OCI-M2 (cell line): ENCODE data around the gene TTLL4.

ENCODE experiments used
- DNase-seq: peaks from one replicate; lab custom pipeline; 2025; ENCODE audit not compliant: unreplicated experiment; lab: John Stamatoyannopoulos, UW

Gene TTLL4, protein sequence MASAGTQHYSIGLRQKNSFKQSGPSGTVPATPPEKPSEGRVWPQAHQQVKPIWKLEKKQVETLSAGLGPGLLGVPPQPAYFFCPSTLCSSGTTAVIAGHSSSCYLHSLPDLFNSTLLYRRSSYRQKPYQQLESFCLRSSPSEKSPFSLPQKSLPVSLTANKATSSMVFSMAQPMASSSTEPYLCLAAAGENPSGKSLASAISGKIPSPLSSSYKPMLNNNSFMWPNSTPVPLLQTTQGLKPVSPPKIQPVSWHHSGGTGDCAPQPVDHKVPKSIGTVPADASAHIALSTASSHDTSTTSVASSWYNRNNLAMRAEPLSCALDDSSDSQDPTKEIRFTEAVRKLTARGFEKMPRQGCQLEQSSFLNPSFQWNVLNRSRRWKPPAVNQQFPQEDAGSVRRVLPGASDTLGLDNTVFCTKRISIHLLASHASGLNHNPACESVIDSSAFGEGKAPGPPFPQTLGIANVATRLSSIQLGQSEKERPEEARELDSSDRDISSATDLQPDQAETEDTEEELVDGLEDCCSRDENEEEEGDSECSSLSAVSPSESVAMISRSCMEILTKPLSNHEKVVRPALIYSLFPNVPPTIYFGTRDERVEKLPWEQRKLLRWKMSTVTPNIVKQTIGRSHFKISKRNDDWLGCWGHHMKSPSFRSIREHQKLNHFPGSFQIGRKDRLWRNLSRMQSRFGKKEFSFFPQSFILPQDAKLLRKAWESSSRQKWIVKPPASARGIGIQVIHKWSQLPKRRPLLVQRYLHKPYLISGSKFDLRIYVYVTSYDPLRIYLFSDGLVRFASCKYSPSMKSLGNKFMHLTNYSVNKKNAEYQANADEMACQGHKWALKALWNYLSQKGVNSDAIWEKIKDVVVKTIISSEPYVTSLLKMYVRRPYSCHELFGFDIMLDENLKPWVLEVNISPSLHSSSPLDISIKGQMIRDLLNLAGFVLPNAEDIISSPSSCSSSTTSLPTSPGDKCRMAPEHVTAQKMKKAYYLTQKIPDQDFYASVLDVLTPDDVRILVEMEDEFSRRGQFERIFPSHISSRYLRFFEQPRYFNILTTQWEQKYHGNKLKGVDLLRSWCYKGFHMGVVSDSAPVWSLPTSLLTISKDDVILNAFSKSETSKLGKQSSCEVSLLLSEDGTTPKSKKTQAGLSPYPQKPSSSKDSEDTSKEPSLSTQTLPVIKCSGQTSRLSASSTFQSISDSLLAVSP

GRCh38 chr2:218710687-218711549 is at the start of gene TTLL4:
TSS of gene TTLL4 (plus strand) at chr2:218710835. CDS start at chr2:218737677, 26,842 bp downstream.
- peak; percentile 52 for DNase-seq

DNA sequence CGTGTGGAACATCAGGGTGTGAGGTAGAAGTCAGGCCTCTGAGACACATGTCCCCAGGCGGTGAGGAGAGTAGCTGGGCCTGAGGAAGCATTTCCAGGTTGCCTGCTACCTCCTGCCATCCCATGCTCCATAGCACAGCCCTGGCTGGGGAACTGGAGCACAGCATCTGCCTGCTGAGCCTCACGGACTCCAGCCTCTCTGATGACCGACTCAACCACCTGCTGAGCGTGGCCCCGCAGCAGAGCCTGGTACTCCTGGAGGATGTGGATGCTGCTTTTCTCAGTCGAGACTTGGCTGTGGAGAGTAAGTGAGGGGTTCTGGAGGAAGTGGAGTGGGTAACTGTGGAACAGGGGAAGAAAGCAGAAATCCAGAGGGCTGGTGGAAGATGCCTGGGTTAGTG is 48.3 kb upstream of the TTLL4 start:
- no peak for DNase-seq

GRCh38 chr2:218662827-218663226 is 47.8 kb upstream of the TTLL4 start:
- DNase-seq, result no peak

GRCh38 chr2:218663901-218664300 is 46.7 kb upstream of the TTLL4 start:
- no peak for DNase-seq

GRCh38 chr2:218664653-218665052 is 46.0 kb upstream of the TTLL4 start:
- no peak for DNase-seq

- no peak for DNase-seq
Measured at GRCh38 chr2:218671097-218671653, 39.5 kb upstream of the TTLL4 start.

- DNase-seq, result peak; percentile 31
Measured at GRCh38 chr2:218671654-218672566, 38.7 kb upstream of the TTLL4 start, which contains the start of the genes RNF25 and STK36. TSS of gene RNF25 (minus strand) at chr2:218672002. CDS start at chr2:218671970, 32 bp downstream. TSS of gene STK36 (plus strand) at chr2:218672086. CDS start at chr2:218672830, 744 bp downstream.

DNA sequence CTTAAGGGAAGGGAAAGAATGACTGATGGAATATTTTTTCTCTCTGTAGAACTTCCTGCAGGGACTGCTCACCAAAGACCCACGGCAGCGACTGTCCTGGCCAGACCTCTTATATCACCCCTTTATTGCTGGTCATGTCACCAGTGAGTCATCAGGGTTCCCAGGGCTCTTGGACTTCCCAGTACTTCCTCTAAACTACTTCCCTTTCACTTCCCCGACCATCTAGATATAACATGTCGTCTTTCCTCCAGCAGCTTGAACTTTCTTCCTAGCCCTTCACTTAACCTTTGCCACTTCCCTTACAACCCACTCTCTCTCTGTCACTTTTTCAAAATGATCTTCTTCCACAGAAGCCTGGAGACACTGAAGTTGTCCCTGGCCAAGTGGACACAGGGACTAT is 31.5 kb upstream of the TTLL4 start:
- no peak for DNase-seq

GRCh38 chr2:218680061-218680460 is 30.6 kb upstream of the TTLL4 start:
- no peak for DNase-seq

- peak; percentile 14 for DNase-seq
Measured at GRCh38 chr2:218687400-218688060, 23.1 kb upstream of the TTLL4 start.

GRCh38 chr2:218691234-218691633 is 19.4 kb upstream of the TTLL4 start:
- no peak for DNase-seq

DNA sequence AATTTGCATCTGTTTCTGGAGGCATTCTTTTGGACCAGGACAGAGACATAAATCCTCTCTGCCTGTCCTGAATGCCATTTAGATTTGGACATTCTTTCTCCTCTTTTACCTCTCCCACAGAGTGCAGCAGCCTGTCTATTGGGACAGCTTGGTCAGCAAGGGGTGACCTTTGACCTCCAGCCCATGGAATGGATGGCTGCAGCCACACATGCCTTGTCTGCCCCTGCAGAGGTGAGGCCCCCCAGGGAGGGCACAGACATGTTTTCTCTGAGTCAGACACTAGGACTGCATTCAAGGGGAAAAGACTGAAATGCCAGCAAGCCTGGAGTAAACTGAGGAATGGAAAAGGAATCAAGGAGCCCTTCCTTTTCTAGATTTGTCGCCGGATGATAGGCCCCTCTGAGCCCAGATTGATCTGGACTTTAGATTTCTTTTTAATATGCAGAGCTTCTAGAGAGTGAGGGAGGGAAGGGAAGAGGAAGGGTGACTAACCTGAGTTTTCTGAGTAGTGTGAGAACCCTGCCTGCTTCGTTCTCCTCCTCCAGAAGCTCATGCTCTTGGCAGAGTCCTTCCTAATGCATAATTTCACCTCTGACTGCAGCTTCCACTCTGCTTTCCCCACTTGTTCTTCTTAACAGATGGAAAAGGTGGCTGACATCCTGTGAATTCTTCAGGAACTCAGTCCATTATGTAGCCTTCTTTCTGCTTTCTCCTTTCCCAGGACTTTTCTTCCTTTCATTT is 16.1 kb upstream of the TTLL4 start:
- DNase-seq, result no peak

DNA sequence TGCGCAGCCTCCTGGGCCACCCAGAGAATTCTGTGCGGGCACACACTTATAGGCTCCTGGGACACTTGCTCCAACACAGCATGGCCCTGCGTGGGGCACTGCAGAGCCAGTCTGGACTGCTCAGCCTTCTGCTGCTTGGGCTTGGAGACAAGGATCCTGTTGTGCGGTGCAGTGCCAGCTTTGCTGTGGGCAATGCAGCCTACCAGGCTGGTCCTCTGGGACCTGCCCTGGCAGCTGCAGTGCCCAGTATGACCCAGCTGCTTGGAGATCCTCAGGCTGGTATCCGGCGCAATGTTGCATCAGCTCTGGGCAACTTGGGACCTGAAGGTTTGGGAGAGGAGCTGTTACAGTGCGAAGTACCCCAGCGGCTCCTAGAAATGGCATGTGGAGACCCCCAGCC is 11.8 kb upstream of the TTLL4 start:
- no peak for DNase-seq

DNA sequence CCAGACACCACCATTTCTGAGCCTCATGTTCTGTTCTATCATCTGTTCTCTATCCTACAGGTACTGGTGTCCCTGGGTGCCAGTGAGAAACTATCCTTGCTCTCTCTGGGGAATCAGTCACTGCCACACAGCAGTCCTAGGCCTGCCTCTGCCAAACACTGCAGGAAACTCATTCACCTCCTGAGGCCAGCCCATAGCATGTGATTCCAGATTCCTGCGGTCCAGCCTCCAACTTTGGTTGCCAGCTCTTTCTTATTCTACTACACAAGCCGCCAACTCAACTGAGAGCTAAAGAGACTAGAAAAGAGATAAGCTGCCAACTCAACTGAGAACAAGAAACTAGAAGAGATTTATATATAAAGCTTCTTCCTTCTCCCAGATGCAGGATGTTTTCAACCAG is 8.8 kb upstream of the TTLL4 start:
- DNase-seq, result no peak

- DNase-seq, result no peak
Measured at GRCh38 chr2:218703341-218703740, 7.3 kb upstream of the TTLL4 start.

DNA sequence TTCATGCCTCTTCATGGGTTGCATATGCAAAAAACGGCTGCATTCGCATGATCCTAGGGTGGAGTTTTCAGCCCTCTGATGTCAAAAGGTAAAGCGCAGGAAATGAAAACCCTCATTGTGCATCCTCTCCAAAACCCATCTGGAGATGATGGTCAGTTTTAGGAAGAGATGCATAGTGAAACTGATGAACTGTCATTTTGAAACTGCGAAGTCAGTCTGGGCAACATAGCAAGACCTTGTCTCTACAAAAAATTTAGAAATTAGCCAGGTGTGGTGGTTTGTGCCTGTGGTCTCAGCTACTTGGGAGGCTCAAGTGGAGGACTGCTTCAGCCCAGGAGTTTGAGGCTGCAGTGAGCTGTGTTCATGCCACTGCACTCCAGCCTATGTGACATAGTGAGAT is 2.5 kb upstream of the TTLL4 start:
- DNase-seq, result no peak

DNA sequence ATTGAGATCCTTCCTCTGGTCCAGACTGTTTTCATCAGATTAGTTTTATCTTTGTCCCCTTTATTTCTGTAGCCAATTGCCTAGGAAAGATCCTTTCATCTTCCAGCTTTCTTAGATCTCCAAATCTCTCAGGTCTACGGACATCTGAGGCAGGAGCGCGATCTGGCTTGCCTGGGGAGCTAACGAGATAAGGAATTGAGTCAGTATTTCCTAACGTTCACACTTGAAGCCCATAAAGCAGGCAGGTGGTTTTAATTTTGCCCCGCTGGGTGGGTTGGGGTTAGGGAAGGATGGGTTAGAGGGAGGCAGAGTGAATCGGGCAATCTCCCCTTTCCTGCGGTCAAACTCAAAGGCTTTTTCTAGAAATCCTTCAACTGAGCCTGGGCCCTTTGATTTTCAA is 727 bp upstream of the TTLL4 start:
- DNase-seq, result no peak

- DNase-seq, result no peak
Measured at GRCh38 chr2:218710334-218710686, 325 bp upstream of the TTLL4 start.
